GM20431 (cell line): ENCODE measurements around the gene FITM2.
"Not testable (repeated sequence)": the region's sequence is repeated elsewhere in the genome, so short reads cannot be mapped to it uniquely, and the experiment has no call there.

ENCODE experiments used
- in situ Hi-C: fragments of 300-500 bp; cut with MseI, MboI; formaldehyde crosslinking; loops from one replicate; pipeline ENCODE4 v1.15.0; 2020; ENCODE audit warnings: low sequenced_read_pairs; ENCODE audit not compliant: unreplicated experiment

Gene FITM2

DNA sequence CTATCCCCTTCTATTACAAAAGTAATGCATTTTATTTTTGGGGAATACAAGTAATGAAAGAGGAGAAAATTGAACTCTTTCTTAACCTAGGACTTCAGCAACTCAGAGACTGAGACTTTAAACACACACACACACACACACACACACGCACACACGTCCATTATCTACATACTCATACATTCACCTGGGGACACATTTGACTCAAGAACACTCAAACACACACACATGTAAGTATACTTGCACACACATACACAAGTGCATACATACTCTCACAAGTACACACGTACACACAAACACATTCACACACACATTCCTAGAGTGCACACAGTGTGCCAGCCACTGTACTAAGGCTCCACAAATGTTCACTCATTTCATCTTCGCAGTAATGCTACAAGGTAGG lies 23.7 kb upstream of the FITM2 start:
- in situ Hi-C loops, result no loop called here

DNA sequence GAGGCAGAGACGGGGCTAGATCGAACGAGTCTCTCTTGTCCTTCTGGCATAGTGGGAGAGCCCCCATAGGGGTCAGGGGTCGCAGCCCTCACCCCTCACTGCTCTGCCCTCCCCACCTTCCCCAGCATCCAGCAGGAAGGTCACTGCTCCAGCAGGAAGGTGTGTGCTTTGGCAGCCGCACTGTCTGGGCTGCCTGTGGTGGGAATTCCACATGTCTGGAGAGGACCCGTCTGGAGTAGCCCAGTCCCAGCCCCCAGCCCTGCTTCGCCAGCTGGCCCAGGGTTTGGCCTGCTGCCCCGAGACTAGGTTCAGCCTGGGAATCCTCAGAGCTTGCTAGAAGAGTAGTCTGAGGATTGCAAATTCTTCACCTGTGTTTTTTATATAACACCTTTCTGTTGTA lies 23.3 kb upstream of the FITM2 start:
- in situ Hi-C loops, result no loop called here

DNA sequence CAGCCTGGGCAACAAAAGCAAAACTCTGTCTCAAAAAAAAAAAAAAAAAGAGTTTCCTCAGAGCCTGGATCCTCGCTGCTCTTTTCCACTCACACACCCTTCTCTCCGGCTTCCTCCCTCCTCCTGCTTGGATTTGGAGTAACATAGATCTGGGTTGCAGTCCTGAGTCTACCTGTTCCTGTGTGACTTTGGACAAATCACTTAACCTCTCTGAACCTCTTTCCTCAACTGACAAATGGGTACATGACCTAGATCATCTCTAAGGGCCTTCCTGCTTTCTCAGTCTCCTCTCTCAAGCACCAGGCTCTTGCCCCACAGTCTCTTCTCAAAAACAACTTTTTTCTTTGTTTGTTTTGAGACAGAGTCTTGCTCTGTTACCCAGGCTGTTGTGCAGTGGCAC lies 20.2 kb upstream of the FITM2 start:
- in situ Hi-C loops, result no loop called here

DNA sequence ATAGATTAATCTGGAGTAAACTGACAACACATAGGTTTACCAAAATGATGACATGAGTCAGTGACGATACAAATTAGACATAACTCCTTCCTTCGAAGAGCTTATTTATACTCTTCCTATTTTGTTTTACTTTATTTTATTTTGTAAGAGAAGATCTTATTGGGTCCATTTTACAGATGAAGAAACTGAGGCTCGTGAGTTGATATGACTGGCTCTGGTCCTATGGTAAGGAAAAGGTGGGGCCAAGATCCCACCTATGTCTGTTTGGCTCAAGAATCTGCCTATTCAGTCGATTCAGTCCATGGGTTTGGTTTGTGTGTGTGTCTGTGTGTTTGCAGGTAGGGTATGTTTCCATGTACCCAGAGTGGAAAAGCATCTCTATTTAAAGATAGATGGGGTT lies 17.4 kb upstream of the FITM2 start:
- in situ Hi-C loops, result no loop called here

DNA sequence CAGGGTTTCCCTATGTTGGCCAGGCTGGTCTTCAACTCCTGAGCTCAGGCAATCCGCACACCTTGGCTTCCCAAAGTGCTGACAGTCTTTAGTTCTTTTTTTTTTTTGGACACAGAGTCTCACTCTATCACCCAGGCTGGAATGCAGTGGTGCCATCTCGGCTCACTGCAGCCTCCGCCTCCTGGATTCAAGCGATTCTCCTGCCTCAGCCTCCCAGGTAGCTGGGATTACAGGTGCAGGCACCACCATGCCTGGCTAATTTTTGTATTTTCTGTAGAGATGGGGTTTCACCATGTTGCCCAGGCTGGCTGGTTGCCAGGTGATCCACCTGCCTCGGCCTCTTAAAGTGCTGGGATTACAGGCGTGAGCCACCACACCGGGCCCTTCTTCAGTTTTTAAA lies 16.7 kb upstream of the FITM2 start:
- in situ Hi-C loops, result not testable (repeated sequence)

DNA sequence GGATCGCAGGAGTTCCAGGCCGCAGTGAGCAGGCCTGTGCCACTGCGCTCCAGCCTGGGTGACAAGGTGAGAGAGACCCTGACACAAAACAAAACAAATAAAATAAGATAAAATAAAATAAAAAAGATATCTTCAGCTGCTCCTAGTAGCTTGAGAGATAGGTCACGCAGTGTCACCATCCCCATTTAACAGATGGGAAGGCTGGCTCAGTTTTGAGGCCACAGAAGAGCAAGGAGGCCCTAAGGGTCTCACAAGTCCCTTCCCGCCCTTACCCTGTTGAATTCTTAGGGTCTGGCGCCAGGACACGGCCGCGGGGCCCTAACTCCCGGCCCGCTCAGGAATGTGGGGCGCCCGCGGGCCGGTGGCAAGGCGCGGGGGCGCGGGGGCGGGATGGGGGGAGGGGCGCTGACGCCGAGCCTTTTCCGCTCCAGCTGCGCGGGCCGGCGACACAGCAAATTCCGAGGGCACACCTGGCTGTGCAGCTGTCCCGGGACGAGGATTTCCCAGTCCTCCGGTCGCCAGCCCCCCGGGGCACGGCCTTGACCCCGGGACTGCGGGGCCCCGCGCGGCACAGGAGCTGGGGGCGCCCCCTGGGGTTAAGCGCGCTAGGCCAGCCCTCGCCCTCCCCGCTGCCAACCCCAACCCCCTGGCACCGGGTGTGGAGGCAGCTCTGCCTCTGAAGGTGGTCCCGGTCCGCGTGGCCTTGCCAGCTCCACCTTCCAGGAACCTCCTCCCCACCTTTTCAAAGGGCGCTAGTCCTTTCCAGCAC lies 15.6 kb upstream of the FITM2 start:
- in situ Hi-C loops, result no loop called here

DNA sequence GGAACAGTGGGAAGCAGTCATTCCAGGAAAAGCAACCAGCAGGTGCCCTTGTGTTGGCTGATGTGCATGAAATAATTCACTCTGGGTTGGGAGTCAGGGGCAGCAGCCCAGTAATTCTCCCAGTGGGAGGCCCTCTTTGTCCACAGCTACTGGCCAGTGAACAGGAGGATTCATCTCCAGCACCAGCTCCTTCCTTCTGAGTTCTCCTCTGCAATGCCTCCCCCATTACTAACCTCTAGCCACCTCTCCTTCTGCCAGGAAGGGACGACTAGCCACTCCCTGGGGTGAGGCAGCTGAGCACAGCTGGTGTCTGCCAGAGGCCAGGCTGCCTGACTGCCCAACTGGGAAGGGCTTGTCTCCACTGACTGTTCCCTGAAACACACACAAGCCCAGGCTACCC lies 13.3 kb upstream of the FITM2 start:
- in situ Hi-C loops, result no loop called here

DNA sequence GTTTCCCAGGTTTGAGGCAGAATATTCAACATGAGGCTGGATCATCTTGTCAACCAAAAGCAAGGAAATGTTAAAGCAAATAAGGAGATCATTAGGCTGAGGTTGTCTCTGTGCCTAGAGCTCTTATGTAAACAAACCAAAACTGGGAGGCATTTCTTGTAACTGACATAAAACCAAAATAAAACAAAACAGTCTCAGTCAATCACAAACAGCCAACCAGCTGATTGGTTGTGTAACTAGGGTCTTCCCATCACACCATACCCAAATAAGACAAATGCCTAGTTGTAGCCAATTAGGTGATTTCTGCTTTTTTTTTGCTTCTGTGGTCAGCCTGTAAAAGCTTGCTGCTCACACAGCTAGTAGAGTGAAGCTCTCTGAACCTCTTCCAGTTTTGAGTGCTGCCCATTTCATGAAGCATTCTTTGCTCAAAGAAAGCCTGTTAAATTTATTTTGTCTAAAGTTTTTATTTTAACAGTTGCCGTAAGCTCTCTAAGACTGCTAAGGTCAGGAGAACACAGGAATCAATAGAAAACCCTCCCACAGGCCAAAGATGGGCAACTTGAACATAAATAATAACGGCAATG lies 8.9 kb upstream of the FITM2 start:
- in situ Hi-C loops, result no loop called here

DNA sequence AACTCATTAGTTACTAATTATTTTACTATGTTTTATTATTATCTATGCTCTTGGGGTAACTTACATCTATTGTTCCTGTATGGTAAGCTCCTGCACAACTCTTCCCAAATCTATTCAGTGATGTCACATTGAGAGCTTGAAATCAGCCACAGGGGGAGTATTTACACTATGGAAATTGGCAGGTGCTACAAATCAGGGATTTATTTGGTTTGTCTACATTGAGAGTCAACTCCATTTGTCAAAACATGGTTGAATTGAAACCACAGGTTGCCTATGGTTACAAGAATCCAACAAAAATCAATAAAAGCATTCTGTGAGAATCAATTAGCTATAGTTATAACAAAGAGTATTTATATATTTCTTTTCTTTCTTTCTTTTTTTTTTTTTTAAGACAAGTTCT lies 3.9 kb upstream of the FITM2 start:
- in situ Hi-C loops, result no loop called here

DNA sequence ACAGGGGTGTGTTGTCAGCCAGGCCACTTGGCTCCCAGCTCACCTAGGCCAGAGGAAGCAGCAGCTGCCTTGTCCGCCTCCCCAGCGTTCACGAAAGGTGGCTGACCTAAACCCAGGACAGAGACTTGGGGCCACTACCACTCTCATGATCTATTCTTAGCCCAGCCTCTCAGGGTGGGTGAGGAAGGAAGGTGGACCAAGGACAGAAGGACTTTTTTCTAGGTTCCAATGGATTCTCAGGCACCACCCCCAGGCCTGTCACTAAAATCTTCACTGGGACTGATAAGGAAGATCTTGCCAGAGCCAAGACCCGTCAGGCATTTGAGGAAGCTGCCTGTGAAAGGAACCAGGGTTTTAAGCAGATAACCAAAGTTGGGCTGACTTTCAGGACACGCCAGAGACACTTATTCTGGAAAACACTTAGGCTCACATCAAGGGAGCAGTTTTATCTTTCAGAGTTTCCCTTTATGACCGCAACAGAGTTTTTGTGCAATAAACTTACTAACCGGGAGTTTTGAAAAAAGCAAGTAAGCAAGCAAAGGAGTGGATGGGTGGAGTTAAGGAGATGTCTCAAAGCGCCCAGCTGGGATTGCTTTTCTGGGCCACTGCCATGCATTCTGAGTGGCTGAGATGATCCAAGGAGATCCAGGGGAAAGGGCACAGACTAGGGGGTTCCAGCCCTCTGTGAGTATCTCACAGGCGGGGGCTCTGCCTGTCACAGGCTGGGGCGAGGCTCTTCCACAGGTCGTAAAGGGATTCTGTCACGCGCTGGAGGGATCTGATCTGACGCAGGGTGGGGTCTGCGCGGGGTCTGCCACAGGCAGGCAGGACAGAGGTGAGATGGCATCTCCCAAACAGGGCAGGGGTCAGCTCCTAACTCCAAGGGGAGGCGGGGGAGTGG lies 989 bp downstream of the FITM2 start:
- in situ Hi-C loops, result no loop called here

DNA sequence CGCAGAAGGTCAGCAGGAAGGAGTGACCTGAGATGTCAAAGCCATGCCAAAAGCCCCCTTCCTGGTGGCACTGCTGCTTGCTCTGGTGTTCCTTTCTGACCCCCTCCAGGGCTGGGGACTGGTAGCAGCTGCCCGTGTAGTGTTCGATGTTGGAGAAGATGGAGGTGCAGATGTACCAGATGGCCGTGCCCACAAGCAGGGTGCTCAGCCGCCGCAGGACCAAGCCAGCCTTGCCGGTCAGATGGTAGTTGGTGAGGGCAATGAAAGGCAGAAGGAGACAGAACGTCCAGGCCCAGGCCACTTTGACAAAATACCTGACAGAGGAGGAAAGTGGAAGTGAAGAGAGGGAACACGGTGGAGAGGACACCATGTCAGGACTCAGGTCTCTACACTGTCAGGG lies 4.1 kb downstream of the FITM2 start:
- in situ Hi-C loops, result no loop called here

DNA sequence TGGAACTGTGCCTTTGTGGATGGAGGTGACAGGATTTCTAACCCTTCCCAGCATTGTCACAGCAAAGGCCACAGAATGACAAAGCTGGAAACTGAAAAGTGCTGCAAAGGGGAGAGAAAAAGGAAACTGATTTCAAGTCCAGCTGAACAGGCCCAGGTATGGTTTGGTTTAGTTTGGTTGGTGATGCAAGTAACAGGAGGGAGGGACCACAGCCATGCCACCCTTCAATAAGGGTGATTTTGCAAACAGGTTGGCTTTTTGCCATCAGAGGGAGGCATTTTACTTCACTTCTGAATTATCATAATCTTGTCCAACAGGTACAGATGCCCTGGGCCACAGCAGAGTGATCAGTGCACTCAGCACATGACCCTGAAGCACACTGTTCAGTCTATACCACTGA lies 6.6 kb downstream of the FITM2 start:
- in situ Hi-C loops, result no loop called here

DNA sequence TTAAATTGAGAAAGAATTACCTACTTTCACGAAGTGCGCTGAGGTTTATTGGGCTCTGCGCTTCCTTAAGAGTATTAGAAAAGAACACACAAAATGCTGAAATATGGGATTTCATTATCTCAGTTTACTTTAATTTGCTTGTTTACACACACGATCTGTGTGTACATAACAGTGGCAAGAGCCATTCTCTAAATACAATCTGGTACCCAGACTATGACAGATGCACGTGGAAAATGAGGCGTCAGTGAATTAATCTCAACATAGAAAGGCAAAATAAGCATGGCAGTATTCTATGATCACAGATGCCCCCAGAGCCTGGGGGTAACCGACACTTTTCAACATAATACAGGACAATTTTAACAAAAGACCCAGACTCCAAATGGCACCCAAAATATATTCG lies 8.3 kb downstream of the FITM2 start:
- in situ Hi-C loops, result no loop called here

DNA sequence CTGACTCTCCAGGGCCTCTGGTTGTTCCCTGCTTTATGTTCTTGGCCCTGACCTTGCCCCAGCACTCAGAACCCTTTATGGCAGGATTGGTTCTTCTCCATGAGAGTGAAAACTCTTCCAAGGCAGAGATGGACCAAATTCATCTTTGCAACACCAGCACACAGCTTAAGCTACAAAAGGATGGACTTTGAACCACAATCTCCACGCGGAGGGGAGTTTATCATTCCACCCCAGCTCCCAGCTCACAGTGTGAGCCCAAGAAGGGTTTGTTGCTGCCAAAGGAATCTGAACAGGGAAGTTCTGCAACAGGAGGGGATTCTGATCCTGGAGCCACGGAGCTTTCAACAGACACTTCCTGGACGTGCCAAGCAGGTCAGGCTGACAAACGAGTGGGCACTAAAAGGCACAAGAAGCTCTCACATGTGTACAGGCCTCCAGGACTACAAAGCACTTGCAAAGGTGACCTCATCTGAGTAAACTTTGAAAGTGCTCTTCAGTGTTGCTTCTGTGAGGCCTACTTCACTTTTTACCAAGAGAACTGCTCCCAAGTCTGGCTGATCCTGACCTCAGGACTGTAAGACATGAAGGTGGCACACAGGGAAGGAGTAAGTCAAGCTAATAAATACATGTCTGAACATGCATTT lies 8.9 kb downstream of the FITM2 start:
- in situ Hi-C loops, result no loop called here

DNA sequence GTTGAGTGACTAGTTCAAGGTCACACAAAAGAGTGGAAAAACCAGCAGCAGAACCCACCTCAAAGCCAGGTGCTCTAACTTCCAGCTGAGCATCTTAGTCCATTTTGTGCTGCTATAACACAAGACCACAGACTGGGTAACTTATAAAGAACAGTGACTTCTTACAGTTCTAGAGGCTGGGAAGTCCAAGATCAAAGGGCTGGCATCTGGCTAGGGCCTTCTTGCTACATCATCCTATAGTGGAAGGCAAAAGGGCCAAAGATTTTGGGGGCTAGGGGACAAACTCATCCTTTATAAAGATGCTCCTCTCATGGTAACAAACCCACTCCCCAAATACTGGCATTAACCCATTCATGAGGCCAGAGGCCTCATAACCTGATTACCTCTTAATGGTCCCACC lies 9.7 kb downstream of the FITM2 start:
- in situ Hi-C loops, result no loop called here

DNA sequence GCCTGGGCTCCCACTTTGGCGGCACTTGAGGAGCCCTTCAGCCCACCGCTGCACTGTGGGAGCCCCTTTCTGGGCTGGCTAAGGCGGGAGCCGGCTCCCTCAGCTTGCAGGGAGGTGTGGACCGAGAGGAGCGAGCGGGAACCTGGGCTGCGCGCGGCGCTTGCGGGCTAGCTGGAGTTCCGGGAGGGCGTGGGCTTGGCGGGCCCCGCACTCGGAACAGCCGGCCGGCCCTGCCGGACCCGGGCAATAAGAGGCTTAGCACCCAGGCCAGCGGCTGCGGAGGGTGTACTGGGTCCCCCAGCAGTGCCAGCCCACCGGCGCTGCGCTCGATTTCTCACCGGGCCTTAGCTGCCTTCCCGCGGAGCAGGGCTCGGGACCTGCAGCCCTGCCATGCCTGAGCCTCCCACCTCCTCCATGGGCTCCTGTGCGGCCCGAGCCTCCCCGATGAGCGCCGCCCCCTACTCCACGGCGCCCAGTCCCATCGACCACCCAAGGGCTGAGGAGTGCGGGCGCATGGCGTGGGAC lies 11.9 kb downstream of the FITM2 start:
- in situ Hi-C loops, result not testable (repeated sequence)

DNA sequence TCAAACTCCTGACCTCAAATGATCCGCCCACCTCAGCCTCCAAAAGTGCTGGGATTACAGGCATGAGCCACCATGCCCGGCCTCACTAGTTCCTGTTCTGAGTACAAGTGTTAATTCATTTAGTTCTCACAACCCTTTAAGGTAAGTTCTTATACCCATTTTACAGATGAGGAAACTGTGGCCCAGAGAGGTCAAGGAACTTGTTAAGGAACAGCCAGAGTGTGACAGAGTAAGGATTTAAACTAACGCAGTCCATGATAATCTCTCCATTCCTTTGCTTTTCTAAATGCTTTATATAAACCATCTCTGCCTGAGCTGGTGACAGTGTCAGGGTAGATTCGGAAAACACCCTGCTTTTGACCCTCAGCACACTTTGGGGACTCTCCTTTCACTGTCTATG lies 13.3 kb downstream of the FITM2 start:
- in situ Hi-C loops, result no loop called here

DNA sequence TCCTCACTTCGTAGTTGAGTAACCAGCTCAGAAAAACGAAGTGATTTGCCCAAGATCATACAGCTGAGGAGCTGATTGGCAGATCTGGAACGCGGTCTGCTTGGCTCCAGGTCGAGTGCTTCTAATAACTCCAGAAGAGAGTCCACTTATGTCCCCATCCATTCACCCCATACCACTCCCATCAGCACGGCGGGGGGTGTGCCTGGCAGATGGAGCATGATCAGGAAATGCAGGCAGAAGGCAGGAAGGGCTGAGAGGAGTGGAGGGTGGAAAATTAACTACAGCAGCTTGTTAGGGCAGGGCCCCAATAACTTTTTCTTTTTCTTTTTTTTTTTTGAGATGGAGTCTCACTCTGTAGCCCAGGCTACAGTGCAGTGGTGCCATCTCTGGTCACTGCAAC lies 15.0 kb downstream of the FITM2 start:
- in situ Hi-C loops, result no loop called here

DNA sequence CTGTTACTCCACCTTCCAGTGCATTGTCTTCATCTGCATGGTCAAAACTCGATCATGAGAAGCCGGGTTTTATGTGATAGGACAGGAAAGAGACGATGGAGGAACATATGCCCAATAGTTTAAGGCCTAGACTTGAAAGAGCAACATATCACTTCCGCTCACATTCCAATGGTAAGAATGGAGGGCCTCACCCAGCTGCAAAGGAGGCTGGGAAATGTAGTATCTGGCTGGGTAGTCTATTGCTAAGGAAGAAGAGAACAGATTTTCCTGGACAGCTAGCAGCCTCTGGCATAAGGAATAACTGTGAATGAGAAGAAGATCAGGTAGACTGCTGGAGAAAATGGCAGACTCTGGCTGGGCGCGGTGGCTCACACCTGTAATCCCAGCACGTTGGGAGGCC lies 19.2 kb downstream of the FITM2 start:
- in situ Hi-C loops, result no loop called here

DNA sequence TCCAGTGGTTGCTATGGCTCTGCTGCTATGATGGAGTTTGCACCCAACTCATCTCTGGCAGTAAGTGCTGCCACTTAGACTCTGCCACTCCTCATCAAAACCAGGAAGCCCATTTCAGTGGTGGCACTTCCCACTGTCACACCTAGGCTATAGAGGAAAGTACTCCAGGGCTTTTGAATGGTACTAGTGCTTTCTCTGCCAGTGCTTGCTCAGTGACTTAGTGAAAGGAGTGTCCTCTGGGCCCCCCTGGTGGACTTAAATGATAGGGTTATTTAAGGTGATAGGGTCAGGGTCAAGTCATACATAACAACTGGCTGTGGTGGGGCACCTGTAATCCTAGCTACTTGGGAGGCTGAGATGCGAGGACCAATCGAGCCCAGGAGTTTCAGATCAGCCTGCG lies 22.8 kb downstream of the FITM2 start:
- in situ Hi-C loops, result no loop called here
